Measurements from ENCODE around the gene HIGD1A. TPM values are rescaled to one million over a fixed set of nuclear protein-coding genes. Genes with fewer than 3 reads are reported as not detected.

HIGD1A gene
- total RNA-seq, 2 donors from 2014 or later, result 36.3 to 52.4 TPM

GRCh38 chr3:42827023-42827422 lies 22.7 kb upstream of the HIGD1A start:
- H3K4me1 ChIP-seq, result no peaks in the 10 kb centered on the region
- no peaks in the 10 kb centered on the region for H3K36me3 ChIP-seq (replicated peaks in 1 of 2; ENCODE audit: insufficient read depth in 1 of 2, low read depth in 2 of 2)
- H3K9me3 ChIP-seq, result no peaks in the 10 kb centered on the region
- DNase-seq, result no peak
- intact Hi-C loops (cut with DNase I), result no loop called here
- H3K27ac ChIP-seq, result no peak overlapping the region
- no peaks in the 10 kb centered on the region for H3K27me3 ChIP-seq
- ATAC-seq, result no peak
- TF ChIP-seq POLR2A (IDR thresholded peaks at IDR 0.05) (no peak), CTCF (IDR thresholded peaks at IDR 0.05) (no peak)
- H3K4me3 ChIP-seq, result no peak overlapping the region

- no peak overlapping the region for H3K27ac ChIP-seq
These were observed 21.9 kb upstream of the HIGD1A start for GRCh38 chr3:42826141-42826540.

GRCh38 chr3:42823351-42823750 lies 19.1 kb upstream of the HIGD1A start:
- TF ChIP-seq CTCF (IDR thresholded peaks at IDR 0.05) (no peak), POLR2A (IDR thresholded peaks at IDR 0.05) (no peak)

More at GRCh38 chr3:42826141-42826540, 21.9 kb upstream of the HIGD1A start:
- TF ChIP-seq POLR2A (IDR thresholded peaks at IDR 0.05) (no peak), CTCF (IDR thresholded peaks at IDR 0.05) (no peak)
- ATAC-seq (no peak), DNase-seq (no peak)
- H3K4me3 ChIP-seq, result no peak overlapping the region
- H3K9me3 ChIP-seq, result no peaks in the 10 kb centered on the region
- H3K4me1 ChIP-seq, result no peaks in the 10 kb centered on the region
- H3K36me3 ChIP-seq (replicated peaks in 1 of 2; ENCODE audit: insufficient read depth in 1 of 2, low read depth in 2 of 2), result no peaks in the 10 kb centered on the region
- intact Hi-C loops (cut with DNase I), result no loop called here
- H3K27me3 ChIP-seq, result no peaks in the 10 kb centered on the region

GRCh38 chr3:42822828-42823227 lies 18.5 kb upstream of the HIGD1A start:
- H3K36me3 ChIP-seq (replicated peaks in 1 of 2; ENCODE audit: insufficient read depth in 1 of 2, low read depth in 2 of 2), result no peaks in the 10 kb centered on the region
- WGBS, 2 donors, result 84 to 92% methylated on average over 3 of the region's 3 CpGs

More at GRCh38 chr3:42823351-42823750, 19.1 kb upstream of the HIGD1A start:
- DNase-seq (no peak), ATAC-seq (no peak)
- H3K27ac ChIP-seq, result no peak overlapping the region
- intact Hi-C loops (cut with DNase I), result no loop called here
- no peaks in the 10 kb centered on the region for H3K9me3 ChIP-seq
- no peaks in the 10 kb centered on the region for H3K36me3 ChIP-seq (replicated peaks in 1 of 2; ENCODE audit: insufficient read depth in 1 of 2, low read depth in 2 of 2)
- H3K4me3 ChIP-seq, result no peak overlapping the region
- peaks cover 13% of the 10 kb centered on the region for H3K4me1 ChIP-seq
- no peaks in the 10 kb centered on the region for H3K27me3 ChIP-seq
- 70 to 71% methylated on average over 2 of the region's 2 CpGs for WGBS, 2 donors

More at GRCh38 chr3:42822828-42823227, 18.5 kb upstream of the HIGD1A start:
- Histone ChIP-seq H3K4me3 (no peak overlapping the region), H3K4me1 (peaks cover 13% of the 10 kb centered on the region), H3K27ac (no peak overlapping the region), H3K9me3 (no peaks in the 10 kb centered on the region), H3K27me3 (no peaks in the 10 kb centered on the region)
- ATAC-seq, result no peak
- TF ChIP-seq POLR2A (IDR thresholded peaks at IDR 0.05) (no peak), CTCF (IDR thresholded peaks at IDR 0.05) (no peak)
- intact Hi-C loops (cut with DNase I), result no loop called here
- no peak for DNase-seq
